Endothelial cell of umbilical vein (primary cell): ENCODE data around the gene GTF2IRD1.

Experiments
- CTCF ChIP-seq, 2 donors: IDR thresholded peaks; 1 replicate in 1 of 2; 2 replicates in 1 of 2; pipeline ENCODE4 v1.5.1; 2011; ENCODE audit warnings: low read length in 2 of 2, mild to moderate bottlenecking in 2 of 2, moderate library complexity in 2 of 2, control low read depth in 1 of 2, inconsistent platforms in 1 of 2, low read depth in 1 of 2; ENCODE audit not compliant: insufficient read depth in 1 of 2; ENCODE audit errors: extremely low read depth in 1 of 2
- GATA2 ChIP-seq: IDR thresholded peaks from 2 replicates; pipeline ENCODE4 v1.7.0; 2011; ENCODE audit warnings: low read depth, mild to moderate bottlenecking, moderate library complexity, mixed read lengths, low read length; ENCODE audit not compliant: insufficient read length, insufficient read depth
- POLR2A ChIP-seq: IDR thresholded peaks from 2 replicates; pipeline ENCODE4 v1.6.1; 2012; ENCODE audit warnings: low read depth, mild to moderate bottlenecking, control low read depth, low read length

GRCh38 chr7:74455291-74455804, 1.6 kb downstream of the GTF2IRD1 start:
- TF ChIP-seq GATA2 (no peak), CTCF (IDR thresholded peaks at IDR 0.05; ENCODE audit: extremely low read depth in 1 of 2, insufficient read depth in 1 of 2, low read depth in 1 of 2, low read length in 2 of 2) (no peak), POLR2A (no peak)
